HG02884 (cell line): Measurements from ENCODE around the gene NHERF2.
"Not testable (repeated sequence)": the region's sequence is repeated elsewhere in the genome, so short reads cannot be mapped to it uniquely, and the experiment has no call there.

Experiments used
- ATAC-seq: cut with Tn5 transposase; IDR thresholded peaks from one replicate; pipeline ENCODE4 v1.9.1; 2021; ENCODE audit warnings: mild to moderate bottlenecking, moderate library complexity; ENCODE audit not compliant: unreplicated experiment

Gene NHERF2

GRCh38 chr16:2005646-2006045 is 21.1 kb upstream of the NHERF2 start:
- no peak for ATAC-seq

DNA sequence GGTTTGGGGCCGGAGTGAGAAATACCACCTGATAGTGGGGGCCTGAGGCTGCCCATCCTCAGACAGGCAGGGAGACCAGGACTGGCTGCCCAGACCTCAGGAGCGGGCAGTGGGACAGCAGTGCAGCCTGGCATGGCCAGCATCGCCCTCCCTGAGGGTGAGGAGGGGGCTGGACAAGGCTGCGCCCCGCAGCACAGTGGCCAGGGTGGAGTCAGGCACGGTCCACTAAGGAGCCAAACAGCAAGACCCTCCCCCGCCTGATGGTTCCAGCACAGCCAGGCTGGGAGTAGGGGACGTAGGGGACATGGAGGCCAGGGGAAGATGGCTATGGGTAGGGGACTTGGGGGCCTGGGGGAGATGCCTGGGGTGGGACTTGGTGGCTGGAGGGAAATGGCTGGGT is 20.4 kb upstream of the NHERF2 start:
- no peak for ATAC-seq

GRCh38 chr16:2007081-2007836 is 19.4 kb upstream of the NHERF2 start:
- ATAC-seq: no peak

GRCh38 chr16:2008009-2008526 is 18.6 kb upstream of the NHERF2 start:
- ATAC-seq: no peak

DNA sequence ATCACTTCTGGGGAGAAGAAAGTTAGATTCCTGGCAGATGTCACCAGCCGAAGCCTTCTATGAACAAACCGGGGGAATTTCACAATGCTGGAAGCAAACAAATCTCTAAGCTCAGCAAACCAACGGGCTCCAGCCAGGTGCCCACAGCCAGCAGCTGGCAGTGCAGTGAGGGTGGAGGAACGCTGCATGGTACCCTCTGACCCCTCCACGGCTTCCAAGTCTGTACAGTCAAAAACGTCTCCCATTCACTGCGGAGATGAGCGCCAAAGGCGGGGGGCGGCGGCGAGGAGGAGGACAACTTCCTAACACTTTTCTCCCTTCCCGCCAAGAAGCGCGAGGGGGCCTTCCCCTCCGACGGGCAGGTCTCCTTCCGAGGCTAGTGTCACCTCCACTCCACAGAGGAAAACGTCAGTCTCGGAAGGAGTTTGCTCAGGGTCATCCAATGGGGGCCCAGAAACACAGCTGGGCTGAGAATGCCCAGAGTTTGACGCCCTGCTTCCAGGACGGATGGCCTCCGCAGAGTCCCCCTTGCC is 18.0 kb upstream of the NHERF2 start:
- ATAC-seq: no peak

DNA sequence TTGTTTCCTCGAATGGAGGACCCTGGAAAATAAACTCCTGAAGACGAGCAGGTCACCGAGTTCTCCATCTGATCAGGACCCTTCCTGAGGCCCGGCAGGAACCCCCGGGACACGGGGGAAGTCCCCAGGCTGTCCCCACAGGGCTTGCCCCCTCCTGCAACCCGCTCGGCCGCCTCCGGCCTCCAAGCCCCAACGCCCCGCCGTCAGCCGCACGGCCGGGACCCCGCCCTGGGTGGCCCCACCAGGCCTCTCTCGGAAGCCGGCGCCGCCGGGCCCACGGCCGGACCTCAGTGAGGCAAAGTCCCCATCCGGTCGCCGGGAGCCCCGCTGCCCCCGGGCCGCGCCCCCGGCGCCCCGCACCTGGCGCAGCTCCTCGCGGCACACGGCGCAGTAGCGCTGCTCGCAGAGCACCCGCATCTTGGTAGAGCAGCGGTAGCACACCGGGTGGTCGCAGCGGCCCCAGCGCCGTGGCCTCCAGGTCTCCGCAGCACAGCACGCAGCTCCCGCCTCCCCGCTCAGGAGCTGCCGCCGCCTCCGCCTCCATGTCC is 17.5 kb upstream of the NHERF2 start:
- ATAC-seq: peak; percentile 27

GRCh38 chr16:2009791-2010510 is 16.8 kb upstream of the NHERF2 start, which contains the start of gene ZNF598:
ZNF598 (minus strand) TSS chr16:2009821.
- ATAC-seq: peak; percentile 87

- ATAC-seq: not testable (repeated sequence)
Observed at GRCh38 chr16:2011726-2012125, 15.0 kb upstream of the NHERF2 start.

- no peak for ATAC-seq
Observed at GRCh38 chr16:2013527-2013926, 13.2 kb upstream of the NHERF2 start.

- ATAC-seq: no peak
Observed at GRCh38 chr16:2015117-2015946, 11.4 kb upstream of the NHERF2 start.

DNA sequence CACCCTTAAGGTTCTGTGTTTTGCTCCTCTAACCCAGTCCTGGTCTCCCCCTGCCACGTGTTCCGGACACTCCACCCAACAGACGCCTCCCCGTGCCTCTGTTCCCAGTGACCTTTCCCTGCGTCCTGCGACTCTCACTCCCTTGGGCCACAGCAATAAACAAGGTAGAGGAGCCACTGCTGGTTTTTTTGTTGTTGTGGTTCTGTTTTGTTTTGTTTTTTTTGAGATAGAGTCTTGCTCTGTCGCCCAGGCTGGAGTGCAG is 10.8 kb upstream of the NHERF2 start:
- no peak for ATAC-seq

DNA sequence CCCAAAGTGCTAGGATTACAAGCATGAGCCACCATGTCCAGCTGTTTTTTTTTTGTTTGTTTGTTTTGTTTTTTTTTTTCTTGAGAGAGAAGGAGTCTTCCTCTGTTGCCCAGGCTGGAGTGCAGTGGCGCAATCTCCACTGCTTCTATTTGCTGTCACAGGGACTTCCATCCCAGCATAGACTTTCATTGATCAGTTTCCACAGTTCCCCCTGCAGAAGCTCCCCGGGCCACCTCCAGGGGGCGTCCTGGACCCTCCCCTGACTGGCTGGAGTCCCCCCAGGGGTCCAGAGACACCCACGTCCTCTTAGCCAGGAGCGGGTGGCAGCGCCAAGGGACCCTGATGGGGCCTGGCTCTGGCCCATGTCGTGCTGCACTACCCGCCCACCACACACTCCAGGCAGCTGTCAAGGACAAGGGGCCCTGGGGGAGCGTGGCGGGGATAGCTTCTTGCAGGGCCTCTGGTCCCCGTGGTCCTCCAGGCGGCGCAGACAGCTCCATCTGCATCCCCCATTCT is 10.2 kb upstream of the NHERF2 start:
- ATAC-seq: no peak

DNA sequence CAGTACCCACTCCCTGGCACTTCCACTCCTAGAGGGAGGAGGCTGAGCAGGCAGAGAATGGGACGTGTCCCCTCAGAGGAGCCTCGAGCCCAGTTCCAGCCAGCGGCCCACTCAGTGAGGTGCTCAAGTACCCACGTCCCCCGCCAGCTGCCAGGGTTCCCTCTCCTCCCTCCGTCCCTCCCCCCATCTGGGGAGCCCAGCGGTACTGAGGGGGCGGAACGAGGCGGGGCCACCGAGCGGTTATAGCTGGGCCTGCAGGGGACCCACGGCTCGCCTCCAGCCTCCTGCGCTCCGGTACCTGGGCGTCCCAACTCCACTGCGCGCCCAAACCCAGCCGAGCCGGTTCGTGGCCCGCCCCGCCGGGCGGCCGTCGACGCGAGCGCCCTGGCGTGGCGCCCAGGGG is 7.2 kb upstream of the NHERF2 start, which contains the start of gene NPW:
NPW (plus strand) TSS at position 268 of the 403 bp plus-strand sequence.
- no peak for ATAC-seq

GRCh38 chr16:2019921-2020831 is 6.5 kb upstream of the NHERF2 start:
- no peak for ATAC-seq

GRCh38 chr16:2022723-2023091 is 4.0 kb upstream of the NHERF2 start:
- ATAC-seq: no peak

DNA sequence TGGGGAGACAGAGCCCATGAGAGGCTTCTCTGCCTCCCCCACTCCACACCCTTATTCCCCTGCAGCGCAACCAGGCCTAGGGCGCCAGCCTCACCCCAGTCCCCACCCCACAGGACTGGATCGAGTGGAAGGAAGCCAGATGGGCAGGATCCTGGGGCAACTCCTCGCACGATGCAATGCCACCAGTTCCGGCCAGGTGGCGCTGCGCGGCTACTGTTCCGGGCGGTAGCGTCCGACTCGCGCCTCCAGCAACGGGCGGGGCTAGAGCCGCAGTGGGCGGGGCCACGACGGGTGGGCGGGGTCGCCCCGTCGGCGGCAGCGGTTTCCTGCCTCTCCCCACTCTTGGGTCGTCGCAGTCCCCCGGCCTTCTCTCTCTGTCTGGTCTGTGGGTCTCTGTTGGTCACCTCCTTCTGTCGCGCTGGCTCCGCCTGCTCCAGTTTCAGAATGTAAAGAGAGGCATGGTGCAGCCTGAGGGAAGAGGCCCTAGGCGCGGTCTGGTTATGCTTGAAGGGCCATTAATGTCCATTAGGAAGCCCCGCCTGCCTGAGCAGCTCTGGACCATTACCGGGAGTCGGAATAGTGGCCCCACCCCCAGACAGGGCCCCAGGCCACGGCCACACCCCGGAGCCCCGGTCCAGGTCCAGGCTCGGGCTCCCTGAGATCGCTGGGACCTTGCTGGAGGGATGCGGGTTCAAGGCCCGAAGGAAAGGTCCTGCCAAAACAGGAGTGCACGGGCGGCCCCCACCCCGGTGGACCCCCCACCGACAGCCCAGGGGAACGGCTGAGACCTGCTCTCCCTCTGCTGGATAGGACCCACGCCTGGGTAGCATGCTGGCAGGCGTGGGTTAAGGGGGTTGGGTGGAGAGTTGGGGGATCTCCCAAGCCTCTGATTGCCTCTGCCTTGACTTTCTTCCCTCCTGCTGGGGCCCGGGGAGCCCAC is 3.3 kb upstream of the NHERF2 start:
- ATAC-seq: peak; percentile 42

DNA sequence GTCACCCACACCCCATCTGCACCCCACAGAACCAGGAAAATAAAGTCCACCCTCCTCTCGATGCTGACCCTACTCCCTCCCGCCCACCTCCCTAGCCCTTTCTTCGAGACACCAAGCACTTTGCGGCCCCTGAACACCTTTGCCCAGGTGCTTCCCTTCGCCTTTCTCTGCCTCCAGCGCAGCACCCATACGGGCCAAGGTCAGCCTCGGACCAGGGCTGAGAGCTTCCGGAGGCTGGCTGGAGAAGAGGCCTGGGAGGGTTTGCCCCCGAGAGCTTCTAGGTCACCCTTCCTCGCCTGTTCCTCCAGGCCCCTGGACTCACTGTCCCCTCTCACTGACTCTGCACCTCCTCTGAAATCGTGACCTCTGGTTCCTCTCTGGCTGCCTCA is 2.7 kb upstream of the NHERF2 start:
- no peak for ATAC-seq

DNA sequence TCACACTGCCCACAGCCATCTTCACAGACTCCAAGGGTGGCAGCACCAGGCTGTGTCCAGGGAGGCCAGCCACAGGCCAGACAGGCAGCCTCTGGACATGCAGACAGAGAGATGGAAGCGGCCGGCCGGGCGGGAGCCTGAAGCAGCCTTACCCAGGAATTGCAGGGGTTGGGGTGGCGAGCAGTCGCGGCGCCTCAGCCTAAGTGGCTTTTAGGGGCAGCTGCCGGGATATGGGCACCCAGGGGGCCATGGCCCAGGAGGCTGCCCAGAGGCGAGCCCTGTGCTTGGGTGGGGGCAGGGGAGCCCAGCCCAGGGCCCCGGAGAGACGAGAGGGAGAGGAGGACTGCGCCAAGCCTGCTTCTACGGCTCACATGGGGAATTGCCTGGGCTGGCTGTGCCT is 1.5 kb upstream of the NHERF2 start:
- ATAC-seq: no peak
